GM21737 (cell line): ENCODE data around the gene C5.

ENCODE experiments used
- ATAC-seq: cut with Tn5 transposase; IDR thresholded peaks from one replicate; pipeline ENCODE4 v1.9.1; 2021; ENCODE audit warnings: mild to moderate bottlenecking, moderate library complexity; ENCODE audit not compliant: unreplicated experiment

Gene C5

GRCh38 chr9:120944434-120944843 is 105.6 kb downstream of the C5 start:
- ATAC-seq = peak; percentile 86

GRCh38 chr9:120942186-120943001 is 107.7 kb downstream of the C5 start:
- ATAC-seq = no peak

GRCh38 chr9:120941046-120941770 is 108.9 kb downstream of the C5 start:
- ATAC-seq = no peak

GRCh38 chr9:120940573-120940972 is 109.5 kb downstream of the C5 start:
- no peak for ATAC-seq

GRCh38 chr9:120938851-120939250 is 111.2 kb downstream of the C5 start:
- no peak for ATAC-seq

- ATAC-seq = no peak
Observed at GRCh38 chr9:120937596-120937995, 112.5 kb downstream of the C5 start.

- ATAC-seq = no peak
Observed at GRCh38 chr9:120937127-120937526, 112.9 kb downstream of the C5 start.

- no peak for ATAC-seq
Observed at GRCh38 chr9:120936764-120937122, 113.3 kb downstream of the C5 start.

- ATAC-seq = peak; percentile 34
Observed at GRCh38 chr9:120936011-120936763, 113.9 kb downstream of the C5 start.

- no peak for ATAC-seq
Observed at GRCh38 chr9:120935383-120935857, 114.7 kb downstream of the C5 start.

- ATAC-seq = no peak
Observed at GRCh38 chr9:120934281-120934680, 115.8 kb downstream of the C5 start.

- no peak for ATAC-seq
Observed at GRCh38 chr9:120933310-120934055, 116.6 kb downstream of the C5 start.

- no peak for ATAC-seq
Observed at GRCh38 chr9:120932086-120932823, 117.8 kb downstream of the C5 start.

- ATAC-seq = peak; percentile 39
Observed at GRCh38 chr9:120931231-120932085, 118.6 kb downstream of the C5 start.

GRCh38 chr9:120929229-120929791 is 120.8 kb downstream of the C5 start:
- no peak for ATAC-seq

- peak; percentile 38 for ATAC-seq
Observed at GRCh38 chr9:120928483-120929228, 121.4 kb downstream of the C5 start.

- ATAC-seq = no peak
Observed at GRCh38 chr9:120928015-120928482, 122.0 kb downstream of the C5 start.
